HG02970 (cell line): ENCODE measurements around the gene FANK1.
"Not testable (repeated sequence)": the region's sequence is repeated elsewhere in the genome, so short reads cannot be mapped to it uniquely, and the experiment has no call there.

ENCODE experiments used
- ATAC-seq: cut with Tn5 transposase; IDR thresholded peaks from one replicate; pipeline ENCODE4 v1.9.1; 2021; ENCODE audit warnings: mild to moderate bottlenecking, moderate library complexity, moderate number of reproducible peaks; ENCODE audit not compliant: unreplicated experiment, low FRiP score

The FANK1 gene

DNA sequence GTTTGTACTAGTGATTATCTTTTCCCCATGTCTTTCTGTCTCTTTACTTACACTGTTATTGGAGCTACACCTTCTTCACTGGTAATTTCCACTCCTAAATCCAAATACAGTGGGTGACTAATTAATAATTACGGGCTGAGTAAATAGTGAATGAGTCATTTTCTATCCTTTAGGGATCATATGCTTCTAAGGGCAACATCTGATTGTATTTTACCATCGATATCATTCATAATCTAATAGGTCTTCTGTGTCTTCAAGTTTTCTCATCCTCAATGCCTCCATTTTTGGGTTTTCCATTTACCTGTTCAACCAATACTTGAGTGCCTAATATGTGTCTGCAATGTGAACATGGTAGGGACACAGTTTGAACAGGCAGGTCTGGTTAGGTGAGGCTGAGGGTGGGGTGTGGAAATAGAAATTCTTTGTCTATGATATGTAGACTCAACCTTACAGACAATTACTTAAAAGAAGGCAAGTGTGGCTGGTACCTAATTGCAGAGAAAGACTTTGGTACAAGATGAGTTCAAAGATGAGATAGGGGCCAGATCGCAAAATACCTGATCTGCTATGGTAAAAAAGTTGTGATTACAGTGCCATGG lies 9.4 kb upstream of the FANK1 start:
- no peak for ATAC-seq

- ATAC-seq, result not testable (repeated sequence)
Observed at GRCh38 chr10:125889441-125889840, 6.9 kb upstream of the FANK1 start.

GRCh38 chr10:125892402-125892801 lies 4.0 kb upstream of the FANK1 start:
- not testable (repeated sequence) for ATAC-seq

DNA sequence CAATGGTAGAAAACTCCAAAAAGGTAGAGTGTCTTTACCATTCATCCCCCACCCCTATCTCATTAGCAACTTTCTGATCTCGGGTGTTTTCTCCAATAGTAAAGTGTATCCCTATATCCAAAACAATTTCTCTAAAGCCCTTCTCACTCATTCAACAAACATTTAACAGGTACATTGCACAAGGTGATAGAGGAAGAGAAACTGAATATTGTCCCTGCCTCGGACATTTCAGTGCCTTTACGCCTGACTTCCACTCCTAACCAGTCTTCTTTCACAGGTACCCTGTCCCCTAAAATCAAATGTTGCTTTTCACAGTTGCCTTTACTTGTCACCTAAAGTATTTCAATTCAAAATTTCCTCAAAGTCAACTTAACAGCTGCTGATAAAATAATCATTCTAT lies 2.2 kb upstream of the FANK1 start:
- ATAC-seq, result not testable (repeated sequence)

GRCh38 chr10:125895130-125896087 lies 955 bp upstream of the FANK1 start:
- peak; percentile 50 for ATAC-seq

- not testable (repeated sequence) for ATAC-seq
Observed at GRCh38 chr10:125897317-125897716, 953 bp downstream of the FANK1 start.

DNA sequence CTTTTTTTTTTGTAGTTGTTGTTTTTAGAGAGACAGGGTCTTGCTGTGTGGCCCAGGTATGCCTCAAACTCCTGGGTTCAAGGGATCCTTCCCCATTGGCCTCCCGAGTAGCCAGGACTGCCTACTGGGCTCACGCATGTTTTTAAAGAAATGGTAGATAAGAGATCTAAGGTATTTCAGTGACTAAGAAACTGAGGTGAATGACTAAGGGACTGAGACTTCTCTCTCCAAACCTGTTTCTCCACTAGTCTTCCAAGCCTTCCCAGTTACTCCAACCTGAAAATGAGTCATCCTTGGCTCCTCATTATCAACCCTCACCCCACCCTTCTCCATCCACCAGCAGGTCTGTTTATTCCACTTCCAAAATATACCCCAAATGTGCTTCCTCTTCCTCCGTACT lies 4.6 kb downstream of the FANK1 start:
- ATAC-seq, result not testable (repeated sequence)

DNA sequence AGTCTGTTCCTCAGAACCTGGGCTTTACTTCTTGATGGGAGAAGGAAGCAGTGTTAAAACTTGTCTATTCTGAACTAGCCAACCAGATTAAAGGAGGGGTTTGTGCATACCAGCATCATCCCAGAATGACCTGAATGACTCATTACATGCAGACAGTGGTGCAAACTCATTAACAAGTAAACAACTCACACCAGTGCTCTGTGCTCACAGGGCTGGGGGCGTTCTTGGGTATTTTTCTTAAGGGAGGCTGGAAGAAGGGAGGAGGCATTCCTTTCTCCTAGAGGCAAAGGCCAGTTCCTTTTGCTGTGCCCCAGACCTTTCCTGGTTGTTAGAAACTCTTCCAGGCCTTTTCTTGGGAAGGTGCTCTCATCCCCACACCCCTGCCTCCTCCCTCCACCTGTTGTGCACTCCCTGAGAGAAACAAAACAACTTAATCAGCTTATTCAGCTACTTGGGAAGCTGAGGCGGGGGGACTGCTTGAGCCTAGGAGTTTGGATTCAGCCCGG lies 6.8 kb downstream of the FANK1 start:
- ATAC-seq, result not testable (repeated sequence)

GRCh38 chr10:125905069-125905994 lies 9.0 kb downstream of the FANK1 start:
- ATAC-seq, result not testable (repeated sequence)

DNA sequence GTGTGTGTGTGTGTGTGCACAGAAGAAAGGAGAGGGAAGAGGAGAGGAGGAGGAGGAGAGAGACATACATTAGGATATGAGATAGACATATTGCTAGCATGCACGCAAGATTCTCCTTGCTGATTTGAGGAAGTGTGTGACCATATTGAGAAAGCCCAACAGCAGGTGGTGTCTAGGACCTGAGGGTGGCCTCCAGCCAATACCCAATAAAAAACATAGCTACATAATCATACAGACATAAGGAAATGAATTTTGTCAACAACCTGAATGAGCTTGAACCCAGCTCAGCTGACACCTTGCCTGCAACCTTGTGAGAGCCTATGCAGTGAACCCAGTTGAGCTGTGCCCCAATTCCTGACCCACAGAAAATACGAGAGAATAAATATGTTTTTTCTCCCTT lies 11.2 kb downstream of the FANK1 start:
- not testable (repeated sequence) for ATAC-seq

DNA sequence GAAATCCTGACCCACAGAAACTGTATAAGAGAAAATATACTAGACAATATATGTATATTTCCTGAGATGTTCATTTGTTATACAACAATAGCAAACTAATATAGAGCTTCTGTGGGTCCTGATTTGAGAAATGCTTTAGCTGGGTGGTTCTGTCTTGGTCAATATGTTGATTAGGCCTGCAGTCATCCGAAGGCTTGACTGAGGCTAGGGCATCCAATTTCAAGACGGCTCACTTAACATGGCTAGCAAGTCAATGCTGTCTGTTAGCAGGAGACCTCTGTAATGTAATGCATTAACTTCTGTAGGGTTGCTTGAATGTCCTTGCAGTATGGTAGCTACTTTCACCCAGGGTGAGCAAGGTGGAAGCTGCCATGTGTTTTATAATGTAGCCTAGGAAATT lies 12.4 kb downstream of the FANK1 start:
- not testable (repeated sequence) for ATAC-seq

DNA sequence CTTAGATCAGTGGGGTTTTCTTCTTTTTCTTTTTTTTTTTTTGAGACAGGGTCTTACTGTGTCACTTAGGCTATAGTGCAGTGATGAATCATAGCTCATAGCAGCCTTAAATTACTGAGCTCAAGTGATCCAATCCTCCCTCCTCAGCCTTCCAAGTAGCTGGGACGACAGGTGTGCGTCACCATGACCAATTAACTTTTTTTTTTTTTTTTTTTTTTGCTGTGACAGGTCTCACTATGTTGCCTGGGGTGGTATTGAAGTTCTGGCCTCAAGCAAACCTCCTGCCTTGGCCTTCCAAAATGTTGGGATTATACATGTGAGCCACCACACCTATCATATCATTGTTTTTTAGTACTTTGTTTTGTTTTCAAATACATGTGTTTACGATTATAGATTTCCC lies 13.1 kb downstream of the FANK1 start:
- ATAC-seq, result not testable (repeated sequence)

GRCh38 chr10:125911145-125911544 lies 14.8 kb downstream of the FANK1 start:
- no peak for ATAC-seq

- no peak for ATAC-seq
Observed at GRCh38 chr10:125911990-125912389, 15.6 kb downstream of the FANK1 start.

DNA sequence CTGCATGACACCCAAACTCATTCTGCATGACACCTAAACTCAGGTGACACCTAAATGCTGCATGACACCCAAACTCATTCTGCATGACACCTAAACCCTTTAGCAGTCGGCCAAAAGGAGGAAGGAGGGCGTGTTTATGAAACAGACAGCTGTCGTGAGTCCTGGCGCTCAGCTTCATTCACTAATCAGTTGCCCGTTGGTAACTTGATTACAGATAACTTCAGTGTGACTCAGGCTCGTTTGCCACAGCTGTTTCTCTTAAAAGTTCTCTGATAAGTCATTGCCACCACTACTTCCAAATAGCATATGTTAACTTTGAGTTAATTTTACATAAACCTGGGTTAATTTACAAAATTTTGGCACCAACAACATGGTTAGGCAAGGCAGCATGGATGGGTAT lies 16.9 kb downstream of the FANK1 start:
- ATAC-seq, result not testable (repeated sequence)

DNA sequence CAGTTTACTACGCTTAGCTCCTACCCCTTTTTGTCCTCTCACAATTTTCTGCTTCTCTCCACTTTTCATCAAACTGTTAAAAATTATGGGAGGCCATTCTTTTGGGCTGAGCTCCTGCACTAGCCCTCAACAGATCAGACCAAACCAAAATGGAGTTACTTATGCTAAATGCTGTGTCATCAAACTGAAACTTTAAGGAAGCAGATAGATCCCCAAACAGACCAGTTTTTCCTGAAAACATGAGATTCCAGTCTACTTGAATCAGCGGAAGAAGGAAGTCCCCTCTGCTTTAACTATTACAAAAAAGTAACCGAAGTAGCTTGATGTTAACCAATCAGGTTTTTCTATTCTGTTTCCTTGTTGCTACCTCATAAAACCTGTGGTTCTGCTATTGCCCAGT lies 20.6 kb downstream of the FANK1 start:
- no peak for ATAC-seq

DNA sequence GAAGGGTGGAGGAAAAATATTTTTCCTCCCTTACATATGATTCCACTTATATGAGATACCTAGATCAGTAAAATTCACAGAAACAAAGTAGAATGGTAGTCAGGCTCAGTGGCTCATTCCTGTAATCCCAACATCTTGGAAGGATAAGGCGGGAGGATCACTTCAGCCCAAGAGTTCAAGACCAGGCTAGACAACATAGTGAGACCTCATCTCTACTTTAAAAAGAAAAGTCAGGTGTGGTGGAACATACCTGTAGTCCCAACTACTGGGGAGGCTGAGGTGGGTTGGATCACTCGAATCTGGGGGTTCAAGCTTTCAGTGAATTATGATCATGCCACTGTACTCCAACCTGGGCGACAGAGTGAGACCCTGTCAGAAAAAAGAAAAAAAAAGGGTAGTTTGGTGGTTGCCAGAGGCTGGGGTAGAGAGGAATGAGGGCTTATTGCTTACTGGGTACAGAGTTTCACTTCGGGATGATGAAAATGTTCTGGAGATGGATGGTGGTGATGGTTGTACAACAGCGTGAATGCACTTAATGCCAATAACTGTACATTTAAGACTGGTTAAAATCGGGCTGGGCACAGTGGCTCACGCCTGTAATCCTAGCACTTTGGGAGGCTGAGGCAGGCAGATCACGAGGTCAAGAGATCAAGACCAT lies 21.5 kb downstream of the FANK1 start:
- not testable (repeated sequence) for ATAC-seq

DNA sequence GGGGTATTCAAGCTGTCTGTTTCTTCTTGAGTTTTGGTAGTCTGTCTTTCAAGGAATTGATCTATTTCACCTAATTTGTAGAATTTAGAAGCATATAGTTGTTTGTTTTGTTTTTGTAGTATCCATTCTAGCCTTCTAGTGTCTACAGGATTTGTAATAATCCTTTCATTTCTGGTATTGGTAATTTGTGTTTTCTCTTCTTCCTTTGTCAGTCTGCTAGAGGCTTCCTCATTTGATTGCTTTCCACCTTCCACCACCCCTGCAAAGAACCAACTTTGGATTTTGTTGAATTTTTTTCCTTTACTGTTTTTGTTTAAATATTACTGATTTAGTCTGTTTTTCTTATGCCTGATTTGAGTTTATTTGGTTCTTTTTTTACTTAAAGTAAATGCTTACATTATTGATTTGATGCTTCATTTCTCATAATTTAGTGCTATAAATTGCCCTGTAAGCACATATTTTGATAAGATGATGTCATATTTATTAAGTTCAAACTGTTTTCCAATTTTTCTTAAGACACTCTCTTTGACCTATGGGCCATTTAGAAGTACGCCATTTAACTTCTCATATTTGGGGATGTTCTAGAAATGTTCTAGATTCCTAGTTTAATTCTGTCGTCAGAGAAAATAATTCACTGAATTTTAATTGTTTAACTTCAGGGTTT lies 25.4 kb downstream of the FANK1 start:
- not testable (repeated sequence) for ATAC-seq

GRCh38 chr10:125925262-125925834 lies 29.0 kb downstream of the FANK1 start:
- ATAC-seq, result no peak
